Measurements from ENCODE around the gene ZMYND8.
A peak's percentile ranks its signal among the peaks of the same experiment; 100 is the strongest.

ZMYND8 gene

DNA sequence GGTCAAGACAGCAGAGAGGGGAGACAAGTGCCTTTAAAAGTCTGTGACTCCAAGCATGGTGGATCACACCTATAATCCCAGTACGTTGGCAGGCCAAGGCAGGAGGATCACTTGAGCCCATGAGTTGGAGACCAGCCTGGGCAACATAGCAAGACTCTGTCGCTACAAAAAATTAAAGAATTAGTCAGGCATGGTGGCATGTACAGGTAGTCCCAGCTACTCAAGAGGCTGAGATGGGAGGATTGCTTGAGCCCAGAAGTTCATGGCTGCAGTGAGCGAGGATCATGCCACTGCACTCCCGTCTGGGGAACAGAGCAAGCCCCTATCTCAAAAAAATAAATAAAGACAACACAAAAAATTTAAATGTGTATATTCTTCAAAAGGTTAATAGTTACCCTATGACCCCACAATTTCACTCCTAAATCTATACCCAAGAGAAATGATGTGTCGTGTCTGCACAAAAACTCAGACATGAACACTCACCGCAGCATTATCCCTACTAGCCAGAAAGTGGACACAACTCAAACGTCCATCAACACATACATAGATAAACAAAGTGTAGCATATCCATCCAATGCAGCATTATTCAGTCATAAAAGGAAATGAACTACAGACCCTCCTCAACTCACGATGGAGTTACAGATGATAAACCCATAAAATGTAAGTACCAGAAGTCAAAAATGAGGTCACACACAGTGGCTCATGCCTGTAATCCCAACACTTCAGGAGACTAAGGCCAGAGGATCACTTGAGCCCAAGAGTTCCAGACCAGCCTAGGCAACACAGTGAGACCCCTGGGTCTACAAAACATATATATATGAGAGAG, 23.9 kb downstream of the ZMYND8 start:
- DNase-seq (ENCODE audit: low spot score), result no peak

DNA sequence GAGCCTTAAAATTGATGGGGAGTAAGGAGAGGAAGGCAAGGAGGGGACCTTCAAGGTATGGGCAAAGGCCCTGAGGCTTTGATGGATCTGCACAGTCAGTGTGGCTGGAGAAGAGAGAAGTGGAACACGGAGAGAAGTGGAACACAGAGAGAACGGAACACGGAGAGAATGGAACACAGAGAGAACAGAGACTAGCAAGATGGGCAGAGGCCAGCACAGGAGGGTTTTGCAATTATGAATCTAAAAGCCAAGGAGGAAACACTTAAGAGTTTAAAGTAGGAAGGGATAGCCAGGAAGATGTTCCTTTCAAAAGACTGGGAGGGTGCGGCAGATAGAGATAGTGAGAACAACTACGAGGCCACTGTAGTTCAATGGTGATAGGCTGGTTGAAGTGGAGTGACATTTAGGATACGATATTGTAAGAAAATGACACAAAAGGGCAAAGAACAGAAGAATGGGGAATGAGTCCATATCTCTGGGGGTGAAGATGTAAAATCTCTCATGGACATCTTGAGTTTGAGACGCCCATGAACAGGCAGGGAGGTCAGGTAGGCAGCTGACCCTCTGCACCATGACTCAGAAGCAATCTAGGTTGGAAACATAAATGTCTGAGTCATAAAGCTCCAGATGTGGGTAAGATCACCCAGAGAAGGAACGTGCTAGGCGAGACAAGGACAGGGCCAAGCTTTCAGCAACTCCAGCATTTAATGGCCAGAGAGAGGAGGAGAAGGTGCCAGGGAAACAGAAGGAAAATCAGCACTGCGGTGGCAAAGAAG, 25.4 kb downstream of the ZMYND8 start:
- peak; percentile 83 for DNase-seq (ENCODE audit: low spot score)

DNA sequence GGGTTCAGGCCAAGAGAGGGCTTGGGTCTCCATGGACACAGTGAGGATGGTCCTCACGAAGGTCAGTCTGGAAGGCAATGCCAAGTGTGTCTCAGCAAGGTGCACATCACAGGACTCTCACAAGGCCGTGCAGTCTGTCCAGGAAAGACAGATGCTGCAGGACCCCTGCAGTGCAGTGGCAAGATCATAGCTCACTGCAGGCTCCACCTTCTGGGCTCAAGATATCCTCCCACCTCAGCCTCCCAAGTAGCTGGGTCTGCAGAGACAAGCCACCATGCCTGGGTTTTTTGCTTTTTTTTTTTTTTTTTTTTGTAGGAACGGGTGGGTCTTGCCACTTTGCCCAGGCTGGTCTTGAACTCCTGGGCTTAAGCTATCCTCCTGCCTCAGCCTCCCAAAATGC, 26.4 kb downstream of the ZMYND8 start:
- DNase-seq (ENCODE audit: low spot score), result no peak

DNA sequence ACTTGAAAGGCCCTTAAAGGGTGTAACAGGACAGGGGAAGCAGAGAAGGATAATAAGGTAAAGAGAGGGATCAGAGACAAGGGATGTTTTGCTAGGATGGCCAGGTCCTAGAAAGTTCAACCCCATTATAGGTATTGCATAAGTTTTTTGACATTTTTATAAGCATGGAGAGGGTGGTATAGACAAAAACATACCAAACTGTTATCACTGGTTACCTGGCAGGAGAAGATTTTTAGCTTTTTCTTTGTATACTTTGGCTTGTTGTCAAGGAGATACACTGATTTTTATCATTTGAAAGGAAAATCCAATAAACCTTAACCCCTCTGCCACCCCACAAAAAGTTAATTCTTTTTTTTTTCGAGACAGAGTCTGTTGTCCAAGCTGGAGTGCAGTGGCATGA, 28.4 kb downstream of the ZMYND8 start:
- DNase-seq (ENCODE audit: low spot score), result no peak

DNA sequence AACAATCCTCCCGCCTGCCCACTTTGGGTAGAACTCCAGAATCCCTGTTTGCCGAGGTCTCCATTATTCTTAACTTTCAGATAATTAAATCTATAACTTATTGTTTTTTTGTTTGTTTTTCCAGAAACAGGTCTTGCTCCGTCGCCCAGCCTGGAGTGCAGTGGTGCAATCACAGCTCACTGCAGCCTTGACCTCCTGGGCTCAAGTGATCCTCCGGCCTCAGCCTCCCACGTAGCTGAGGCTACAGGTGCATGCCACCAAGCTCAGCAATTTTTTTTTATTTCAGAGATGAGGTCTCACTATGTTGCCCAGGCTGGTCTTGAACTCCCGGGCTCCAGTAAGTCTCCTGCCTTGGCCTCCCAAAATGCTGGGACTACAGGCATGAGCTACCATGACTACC, 28.8 kb downstream of the ZMYND8 start:
- DNase-seq (ENCODE audit: low spot score), result no peak

DNA sequence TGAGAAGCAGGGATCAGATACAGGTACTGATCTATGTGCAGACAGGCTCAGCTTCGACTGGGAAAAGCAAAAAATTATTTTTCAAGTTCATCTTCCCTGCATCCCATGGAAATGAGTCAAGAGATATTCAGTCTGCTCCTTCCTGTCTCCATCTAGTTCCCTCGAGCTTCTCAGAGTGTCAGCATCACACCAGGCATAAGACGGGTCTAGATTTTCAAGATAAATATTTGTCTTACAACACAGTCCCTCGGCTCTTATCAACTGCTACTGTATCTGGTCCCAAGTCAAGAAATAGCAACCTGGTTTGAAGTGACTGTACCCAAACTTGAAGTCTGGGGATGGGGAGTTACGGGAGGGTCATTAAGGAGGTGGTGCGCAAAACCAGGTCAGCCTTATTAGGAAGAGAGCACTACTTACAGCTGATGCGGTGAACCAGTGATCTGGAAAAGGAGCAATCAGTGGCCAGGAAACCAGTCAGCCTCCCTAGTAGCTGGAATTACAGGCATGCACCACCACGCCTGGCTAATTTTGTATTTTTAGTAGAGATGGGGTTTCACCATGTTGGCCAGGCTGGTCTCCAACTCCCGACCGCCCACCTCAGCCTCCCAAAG, 29.7 kb downstream of the ZMYND8 start:
- peak; percentile 52 for DNase-seq (ENCODE audit: low spot score)

DNA sequence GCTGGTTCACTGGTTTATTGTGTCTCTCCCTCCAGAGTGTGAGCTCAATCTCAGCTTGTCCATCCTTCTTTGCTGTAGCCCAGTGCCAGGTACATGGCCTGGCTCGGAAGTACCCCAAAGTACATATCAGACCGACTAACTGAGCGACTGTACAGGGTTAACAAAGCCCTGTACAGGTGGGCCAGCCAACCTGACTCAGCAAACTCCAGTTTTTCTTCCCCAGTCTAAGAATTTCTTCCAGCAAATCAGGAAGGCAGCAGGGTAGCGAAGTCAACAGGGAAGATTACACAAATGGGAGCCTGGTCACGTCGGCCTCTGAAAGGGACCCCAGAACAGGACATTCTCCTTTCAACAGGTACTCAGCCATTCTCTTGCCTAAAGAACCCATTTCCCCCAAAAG, 31.3 kb downstream of the ZMYND8 start:
- no peak for DNase-seq (ENCODE audit: low spot score)

DNA sequence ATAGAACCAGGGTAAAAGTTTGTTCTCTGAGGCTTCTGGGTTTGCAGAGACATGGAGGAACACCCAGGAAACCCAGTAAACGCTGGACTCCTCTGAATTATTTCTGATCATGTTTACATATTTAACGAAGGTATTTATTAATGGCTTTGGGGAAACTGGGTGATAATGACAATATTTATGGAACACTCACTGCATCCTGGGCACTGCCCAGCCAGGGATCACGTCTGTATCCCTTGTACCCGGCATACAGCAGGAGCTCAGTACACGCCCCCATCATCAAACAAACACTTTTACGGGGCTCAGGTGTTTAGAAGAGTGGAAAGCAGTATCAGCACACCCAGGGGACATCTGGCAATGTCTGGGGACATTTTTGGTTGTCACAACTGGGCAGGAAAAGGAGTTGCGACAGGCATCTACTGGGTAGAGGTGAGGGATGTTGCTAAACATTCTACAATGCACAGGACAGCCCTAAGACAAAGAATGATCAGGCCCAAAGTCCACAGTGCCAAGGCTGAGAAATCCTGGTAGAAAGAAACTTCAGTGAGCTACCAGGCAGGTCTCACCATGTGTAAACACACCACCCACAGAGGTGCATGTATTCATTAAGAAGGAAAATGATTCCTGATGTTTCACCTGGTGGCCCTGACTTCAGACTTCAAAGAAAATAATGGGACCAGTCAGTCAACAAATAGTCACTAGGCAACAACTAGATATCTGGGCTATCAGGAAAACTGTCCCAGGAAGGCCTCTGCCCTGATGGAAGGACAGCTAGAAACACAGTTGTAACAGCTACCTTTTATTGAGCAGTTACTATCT, 35.3 kb downstream of the ZMYND8 start:
- peak; percentile 55 for DNase-seq (ENCODE audit: low spot score)

DNA sequence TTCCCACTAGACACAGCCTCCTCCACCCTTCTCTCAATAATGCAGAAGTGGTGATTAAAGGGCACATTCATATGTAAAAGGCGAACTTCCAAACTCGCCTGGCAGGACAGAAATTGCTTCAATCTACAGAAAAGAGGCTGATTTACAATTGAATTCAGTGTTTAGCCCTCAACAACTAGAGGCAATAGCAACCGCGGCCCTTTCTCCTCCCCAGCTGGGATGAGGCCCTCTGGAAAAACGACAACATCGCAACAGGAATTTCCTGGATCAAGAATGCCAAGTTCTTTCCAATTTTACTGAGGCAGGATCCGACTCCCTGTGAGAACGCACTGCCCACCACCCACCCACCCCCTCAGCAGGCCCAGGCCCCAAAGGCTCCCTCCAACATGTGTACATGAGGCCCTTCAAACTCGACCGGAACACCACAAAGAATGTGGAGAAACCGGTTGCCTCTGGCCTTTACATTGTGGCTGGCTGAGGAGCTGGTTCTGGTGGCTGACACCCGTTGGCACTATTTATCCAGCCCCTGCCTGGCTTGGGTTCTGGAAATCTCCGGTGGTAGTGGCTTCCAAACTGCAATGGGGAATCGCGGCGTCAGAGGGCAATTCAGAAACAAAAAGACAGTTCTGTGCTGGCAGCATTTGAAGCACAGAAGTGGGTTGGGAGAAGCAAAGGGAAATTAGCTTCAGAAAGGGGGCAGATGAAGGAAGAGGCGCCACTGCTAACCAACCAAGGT, 36.8 kb downstream of the ZMYND8 start:
- DNase-seq (ENCODE audit: low spot score), result peak; percentile 68

DNA sequence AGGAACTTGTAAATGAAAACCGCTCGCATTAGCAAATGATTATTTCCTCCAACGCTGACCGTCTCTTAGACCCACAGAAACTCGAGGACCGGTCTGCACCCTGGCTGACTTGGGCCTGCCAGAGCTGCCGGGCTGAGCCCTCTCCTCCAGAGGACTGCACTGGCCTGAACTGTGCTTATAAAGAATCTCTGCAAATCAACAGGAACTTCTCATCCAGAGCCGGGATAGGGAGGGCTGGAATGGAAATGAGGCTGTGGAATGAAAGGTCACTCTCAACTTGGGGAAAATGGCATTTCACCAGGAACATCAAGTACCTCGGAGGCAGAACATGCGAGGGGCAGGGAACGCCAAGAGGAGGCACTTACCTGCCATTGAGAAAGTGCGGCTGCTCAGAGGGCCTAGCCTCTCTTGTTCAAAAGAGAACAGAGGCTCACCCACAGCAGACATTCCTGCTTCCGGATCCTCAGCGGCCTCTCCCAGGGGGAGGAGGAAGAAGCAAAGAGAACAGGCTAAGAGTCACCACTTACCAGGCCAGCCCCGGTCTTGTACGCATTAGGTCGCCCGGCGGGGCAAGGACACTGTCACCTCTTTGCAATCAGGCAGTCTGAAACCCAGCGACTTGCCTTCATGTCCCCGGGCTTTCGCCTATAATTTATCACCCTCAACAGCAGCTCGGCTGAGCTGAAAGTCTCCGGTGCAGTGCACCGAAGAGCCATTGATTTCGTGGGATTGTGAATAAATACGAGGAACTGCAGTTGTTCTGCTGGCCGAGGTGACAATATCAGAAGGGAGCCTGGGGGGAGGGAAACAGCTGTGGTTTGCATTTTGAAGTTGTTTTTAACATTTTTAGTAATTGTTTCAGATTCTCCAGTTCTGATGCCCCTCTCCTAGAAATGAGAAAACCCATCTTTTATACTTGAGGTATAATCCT, 37.6 kb downstream of the ZMYND8 start:
- peak; percentile 86 for DNase-seq (ENCODE audit: low spot score)

DNA sequence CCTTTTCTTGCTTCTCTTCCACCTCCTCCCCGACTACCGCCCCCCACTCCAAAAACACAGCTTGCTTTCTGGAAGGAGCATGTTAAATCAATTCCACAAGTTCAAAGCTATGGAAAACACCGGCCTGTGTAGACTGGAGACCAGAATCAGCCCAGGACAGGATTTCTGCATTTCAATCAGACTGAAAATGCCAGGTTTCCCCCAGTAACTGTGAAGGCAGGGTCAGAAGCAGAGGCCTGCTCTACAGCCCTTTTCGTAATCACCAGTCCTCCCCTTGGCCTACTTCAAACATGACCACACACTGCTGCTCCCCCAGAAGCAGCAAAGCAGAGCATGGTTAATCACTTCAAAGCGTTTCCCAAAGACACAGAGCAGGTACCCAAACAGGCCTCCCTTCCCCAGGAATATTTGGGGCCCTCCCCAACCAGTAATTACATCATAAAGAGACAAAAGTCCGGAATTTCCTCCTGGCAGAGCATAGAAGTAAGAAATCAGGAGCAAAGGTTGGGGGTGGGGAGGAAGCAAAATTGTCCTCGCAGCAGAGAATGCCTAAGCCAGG, 38.4 kb downstream of the ZMYND8 start:
- DNase-seq (ENCODE audit: low spot score), result peak; percentile 89

DNA sequence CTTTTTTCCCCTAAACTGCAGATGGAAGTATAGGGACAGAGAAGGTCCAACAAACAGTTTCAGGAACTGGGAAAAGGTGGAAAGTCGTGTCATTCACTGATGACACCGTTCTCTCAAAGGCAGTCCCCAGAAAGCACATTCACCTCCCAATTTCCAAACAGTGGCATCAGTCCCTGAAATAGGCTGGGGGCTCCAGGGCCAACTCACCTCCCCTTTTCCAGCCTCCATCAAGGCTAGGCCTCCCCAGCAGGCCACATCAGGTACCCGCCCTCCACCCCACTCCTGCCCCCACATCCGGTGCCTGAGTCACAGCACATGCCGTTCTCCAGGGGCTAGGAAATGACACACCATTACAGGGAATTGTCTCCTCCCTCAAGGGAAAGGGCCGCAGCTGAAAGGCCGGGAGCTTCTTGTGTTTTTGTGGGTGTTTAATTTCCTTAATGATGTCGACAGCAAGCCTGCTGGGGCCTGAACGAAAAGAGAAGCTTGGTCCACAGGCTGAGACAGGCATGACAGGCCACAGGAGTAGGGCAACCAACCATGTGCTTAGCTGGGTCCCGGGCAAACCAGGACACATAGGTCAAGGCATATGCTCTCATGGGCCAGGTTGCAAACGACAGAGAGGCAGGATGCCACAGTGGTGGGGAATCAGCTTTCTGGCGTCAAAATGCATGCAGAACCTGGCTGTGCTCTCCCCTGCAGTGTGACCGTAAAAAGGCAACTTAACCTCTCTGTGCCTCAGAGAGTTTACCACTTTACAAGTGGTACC, 39.2 kb downstream of the ZMYND8 start:
- peak; percentile 98 for DNase-seq (ENCODE audit: low spot score)

DNA sequence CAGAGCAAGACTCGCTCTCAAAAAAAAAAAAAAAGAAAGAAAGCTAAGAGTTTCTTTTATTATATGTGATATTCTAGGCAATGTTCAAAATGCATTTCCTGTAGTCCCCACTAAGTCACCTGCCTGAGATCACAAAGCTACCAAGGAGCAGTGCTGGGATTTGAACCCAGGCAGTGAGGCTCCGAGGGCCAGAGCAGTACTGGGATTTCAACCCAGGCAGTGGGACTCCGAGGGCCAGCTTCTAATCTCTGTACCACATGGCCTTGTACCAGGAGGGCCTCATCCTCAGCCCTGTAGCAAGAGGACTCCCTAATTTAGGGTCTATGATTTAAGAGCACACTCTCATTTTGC, 39.7 kb downstream of the ZMYND8 start:
- no peak for DNase-seq (ENCODE audit: low spot score)

DNA sequence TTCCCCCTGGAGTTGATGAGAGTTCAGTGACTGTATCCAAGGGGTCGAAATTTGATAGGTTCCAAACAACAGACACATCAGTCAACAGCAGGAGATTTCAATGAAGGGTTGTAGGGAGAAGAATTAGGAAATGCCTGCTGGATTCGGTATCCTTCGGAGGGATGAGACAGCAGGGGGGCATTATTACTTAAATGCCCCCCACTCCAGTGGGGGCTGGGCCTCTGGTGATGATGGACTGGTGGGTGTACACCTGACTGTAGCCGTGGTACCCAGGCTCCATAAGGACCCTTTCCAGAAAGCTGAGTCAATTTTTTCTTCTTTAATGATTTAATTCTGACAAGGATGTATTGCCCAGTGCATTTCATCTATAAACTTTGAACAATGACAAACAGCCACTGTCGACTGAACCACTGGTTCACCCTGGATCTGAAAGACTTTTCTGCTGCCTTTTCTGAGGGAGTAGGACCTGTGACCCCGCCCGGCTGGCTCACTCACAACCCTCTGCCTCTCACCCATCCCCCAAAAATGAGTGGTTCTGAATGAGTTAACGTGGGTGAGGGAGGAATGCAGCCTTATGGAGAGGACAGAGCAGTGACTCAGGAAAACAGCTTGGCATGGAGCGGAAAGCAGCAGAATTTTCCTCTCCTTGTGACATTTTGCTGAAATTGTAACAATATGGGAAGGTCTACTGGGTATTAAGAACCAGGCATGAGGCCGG, 41.0 kb downstream of the ZMYND8 start:
- peak; percentile 95 for DNase-seq (ENCODE audit: low spot score)

DNA sequence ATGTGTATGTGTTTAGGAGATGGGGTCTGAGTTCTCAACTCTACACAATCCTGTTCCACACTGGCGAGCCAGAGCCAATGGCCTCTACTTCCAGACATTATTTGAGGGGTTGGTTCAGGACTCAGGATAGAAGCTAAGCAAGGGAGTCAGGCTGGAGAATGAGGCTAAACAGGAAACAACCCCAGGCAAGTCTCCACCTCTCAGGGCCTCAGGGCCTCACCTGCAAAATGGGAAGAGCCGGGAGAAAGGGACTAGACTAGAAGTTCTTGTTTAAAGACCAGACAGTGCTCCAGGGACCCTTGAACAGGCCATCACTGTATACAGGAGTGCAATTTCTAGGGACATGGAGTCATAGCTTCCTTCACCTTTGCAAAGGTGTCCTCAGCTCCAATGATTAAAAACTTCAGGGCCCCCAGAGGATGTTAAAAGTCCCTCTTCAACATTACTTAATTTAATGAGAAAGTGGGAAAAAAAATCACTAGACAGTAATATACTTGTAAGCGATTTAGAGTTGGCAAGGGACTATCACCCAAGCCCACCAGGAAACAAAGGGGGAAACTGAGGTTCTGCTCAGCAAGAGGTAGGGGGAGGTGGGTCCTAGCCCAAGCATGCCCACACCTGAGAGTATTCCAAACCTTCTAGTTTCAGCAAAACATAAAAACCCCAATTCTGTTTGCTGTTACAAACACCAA, 41.7 kb downstream of the ZMYND8 start:
- DNase-seq (ENCODE audit: low spot score), result no peak

DNA sequence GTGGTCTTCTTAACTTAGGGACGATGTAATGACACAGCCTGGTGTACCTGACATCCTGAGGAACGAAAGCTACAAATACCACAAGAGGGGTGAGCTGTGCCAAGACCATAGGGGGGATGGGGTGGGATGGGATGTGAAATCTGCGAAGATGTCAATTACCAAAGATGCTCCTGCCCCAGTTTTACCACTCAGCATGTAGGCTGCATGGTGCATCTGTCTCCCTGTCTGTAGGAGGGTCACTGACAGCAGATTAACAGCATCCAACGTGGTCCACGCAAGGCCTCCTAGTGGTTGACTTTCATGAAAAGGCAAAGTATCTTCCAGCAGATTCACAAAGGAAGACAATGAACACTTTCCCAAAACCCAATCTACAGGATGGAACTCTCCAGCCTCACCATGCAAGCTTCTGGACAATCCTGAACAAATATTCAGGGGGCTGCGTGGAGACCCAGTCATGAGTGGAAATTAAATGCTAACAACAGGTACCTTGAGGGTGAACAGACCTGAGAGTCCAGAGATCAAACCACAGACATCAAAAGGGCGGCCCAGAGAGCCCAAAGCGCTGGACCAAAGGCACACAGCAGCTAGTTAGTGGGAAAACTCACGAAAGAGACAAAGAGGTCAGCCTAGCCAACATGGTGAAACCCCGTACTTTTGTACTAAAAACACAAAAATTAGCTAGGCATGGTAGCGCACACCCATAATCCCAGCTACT, 44.4 kb downstream of the ZMYND8 start:
- DNase-seq (ENCODE audit: low spot score), result no peak

DNA sequence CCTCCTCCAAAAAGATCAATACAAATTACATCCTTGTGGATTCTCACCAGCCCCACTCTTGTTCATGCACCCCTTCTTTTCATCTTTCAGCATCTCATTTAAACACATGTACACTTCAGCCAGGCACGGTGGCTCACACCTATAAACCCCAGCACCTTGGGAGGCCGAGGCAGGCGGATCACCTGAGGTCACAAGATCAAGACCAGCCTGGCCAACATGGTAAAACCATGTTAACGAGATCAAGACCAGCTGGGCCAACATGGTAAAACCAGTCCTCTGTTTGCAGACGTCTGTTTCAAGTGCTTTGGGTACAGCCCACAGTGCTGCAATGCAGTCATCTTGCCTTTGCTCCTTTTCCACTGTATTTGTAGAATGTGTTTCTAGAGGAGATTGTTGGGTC, 45.3 kb downstream of the ZMYND8 start:
- no peak for DNase-seq (ENCODE audit: low spot score)

Measured in kidney tubule cell (primary cell).